ENCODE measurements around the gene LCNL1.
A peak's percentile ranks its signal among the peaks of the same experiment; 100 is the strongest.

GRCh38 chr9:137029058-137029936 is 46.5 kb downstream of the LCNL1 start:
- TF ChIP-seq CTCF (IDR thresholded peaks at IDR 0.05) (peak; percentile 94), EZH2phosphoT487 (IDR thresholded peaks at IDR 0.05) (peak; percentile 16)
